IMR-90 (cell line): ENCODE results near the gene MGLL.
A peak's percentile ranks its signal among the peaks of the same experiment; 100 is the strongest.

Experiments used
- BHLHE40 ChIP-seq: fragments of 150-350 bp; IDR thresholded peaks from 2 replicates; pipeline ENCODE4 v1.6.1; 2016; ENCODE audit warnings: mild to moderate bottlenecking, low read depth, low read length
- CEBPB ChIP-seq: IDR thresholded peaks from 2 replicates; pipeline ENCODE4 v1.6.1; 2012; ENCODE audit warnings: low read depth, low read length, improper control_type of control experiment
- FOS ChIP-seq: fragments of 150-350 bp; IDR thresholded peaks from 2 replicates; pipeline ENCODE4 v1.6.1; 2016; ENCODE audit warnings: low read depth, low read length
- MAFK ChIP-seq: IDR thresholded peaks from 2 replicates; pipeline ENCODE4 v1.6.1; 2012; ENCODE audit warnings: low read depth, low read length, improper control_type of control experiment
- MXI1 ChIP-seq: IDR thresholded peaks from 2 replicates; pipeline ENCODE4 v1.6.1; 2012; ENCODE audit warnings: low read depth, mild to moderate bottlenecking, low read length, moderate library complexity, borderline replicate concordance
- NFE2L2 ChIP-seq: fragments of 150-350 bp; IDR thresholded peaks from 2 replicates; pipeline ENCODE4 v1.6.1; 2016; ENCODE audit warnings: low read depth, mild to moderate bottlenecking, low read length
- POLR2A ChIP-seq: IDR thresholded peaks from 2 replicates; pipeline ENCODE4 v1.6.1; 2012; ENCODE audit warnings: mild to moderate bottlenecking, low read depth, low read length
- RAD21 ChIP-seq: IDR thresholded peaks from 2 replicates; pipeline ENCODE4 v1.6.1; 2012; ENCODE audit warnings: low read length, improper control_type of control experiment
- RFX5 ChIP-seq: IDR thresholded peaks from 2 replicates; pipeline ENCODE4 v1.8.0; 2012; ENCODE audit warnings: low read depth, mild to moderate bottlenecking, low read length, moderate library complexity
- SMC3 ChIP-seq: fragments of 150-350 bp; IDR thresholded peaks from 2 replicates; pipeline ENCODE4 v1.6.1; 2016; ENCODE audit warnings: low read depth, mild to moderate bottlenecking, antibody characterized with exemption, low read length, moderate library complexity
- TF ChIP-seq, protein P1 (sequence below): conservative IDR thresholded peaks from 2 replicates; pipeline ENCODE4 v1.5.1; 2012; ENCODE audit warnings: mild to moderate bottlenecking, low read depth, low read length, improper control_type of control experiment
- TF ChIP-seq, protein P2 (sequence below): fragments of 150-350 bp; IDR thresholded peaks from 2 replicates; pipeline ENCODE4 v1.6.1; 2016; ENCODE audit warnings: low read depth, mild to moderate bottlenecking, low read length, moderate library complexity, borderline replicate concordance

GRCh38 chr3:127673191-127674100 lies 148.9 kb downstream of the MGLL start:
- no peak for TF ChIP-seq FOS
- TF ChIP-seq, protein P1, sequence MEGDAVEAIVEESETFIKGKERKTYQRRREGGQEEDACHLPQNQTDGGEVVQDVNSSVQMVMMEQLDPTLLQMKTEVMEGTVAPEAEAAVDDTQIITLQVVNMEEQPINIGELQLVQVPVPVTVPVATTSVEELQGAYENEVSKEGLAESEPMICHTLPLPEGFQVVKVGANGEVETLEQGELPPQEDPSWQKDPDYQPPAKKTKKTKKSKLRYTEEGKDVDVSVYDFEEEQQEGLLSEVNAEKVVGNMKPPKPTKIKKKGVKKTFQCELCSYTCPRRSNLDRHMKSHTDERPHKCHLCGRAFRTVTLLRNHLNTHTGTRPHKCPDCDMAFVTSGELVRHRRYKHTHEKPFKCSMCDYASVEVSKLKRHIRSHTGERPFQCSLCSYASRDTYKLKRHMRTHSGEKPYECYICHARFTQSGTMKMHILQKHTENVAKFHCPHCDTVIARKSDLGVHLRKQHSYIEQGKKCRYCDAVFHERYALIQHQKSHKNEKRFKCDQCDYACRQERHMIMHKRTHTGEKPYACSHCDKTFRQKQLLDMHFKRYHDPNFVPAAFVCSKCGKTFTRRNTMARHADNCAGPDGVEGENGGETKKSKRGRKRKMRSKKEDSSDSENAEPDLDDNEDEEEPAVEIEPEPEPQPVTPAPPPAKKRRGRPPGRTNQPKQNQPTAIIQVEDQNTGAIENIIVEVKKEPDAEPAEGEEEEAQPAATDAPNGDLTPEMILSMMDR, result no peak; the same call in 1 of the 2 replicates
- no peak for TF ChIP-seq CEBPB
- no peak for TF ChIP-seq RFX5
- no peak for TF ChIP-seq NFE2L2
- TF ChIP-seq POLR2A, result peak; percentile 39; the same call in 1 of the 2 replicates
- TF ChIP-seq BHLHE40, result no peak
- TF ChIP-seq, protein P2, sequence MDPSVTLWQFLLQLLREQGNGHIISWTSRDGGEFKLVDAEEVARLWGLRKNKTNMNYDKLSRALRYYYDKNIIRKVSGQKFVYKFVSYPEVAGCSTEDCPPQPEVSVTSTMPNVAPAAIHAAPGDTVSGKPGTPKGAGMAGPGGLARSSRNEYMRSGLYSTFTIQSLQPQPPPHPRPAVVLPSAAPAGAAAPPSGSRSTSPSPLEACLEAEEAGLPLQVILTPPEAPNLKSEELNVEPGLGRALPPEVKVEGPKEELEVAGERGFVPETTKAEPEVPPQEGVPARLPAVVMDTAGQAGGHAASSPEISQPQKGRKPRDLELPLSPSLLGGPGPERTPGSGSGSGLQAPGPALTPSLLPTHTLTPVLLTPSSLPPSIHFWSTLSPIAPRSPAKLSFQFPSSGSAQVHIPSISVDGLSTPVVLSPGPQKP, result no peak
- TF ChIP-seq SMC3, result no peak
- peak; percentile 10; the same call in 1 of the 2 replicates for TF ChIP-seq MAFK
- TF ChIP-seq MXI1, result no peak
- TF ChIP-seq RAD21, result no peak
